VCaP (cell line): ENCODE results near the gene WDR33.

ENCODE experiments used
- H3K27ac ChIP-seq: fragments of 450-650 bp; 2 replicates; pipeline ENCODE4 v1.5.1; 2017
- CTCF ChIP-seq: fragments of 450-650 bp; conservative IDR thresholded peaks from 2 replicates; pipeline ENCODE4 v1.5.1; 2017; ENCODE audit warnings: mild to moderate bottlenecking, moderate library complexity

WDR33 gene

GRCh38 chr2:127651971-127652550 is 158.9 kb downstream of the WDR33 start:
- TF ChIP-seq CTCF: no peak
- H3K27ac ChIP-seq: no peak overlapping the region

- no peak for TF ChIP-seq CTCF
- no peak overlapping the region for H3K27ac ChIP-seq
Measured at GRCh38 chr2:127651381-127651809, 159.6 kb downstream of the WDR33 start.
